Measurements from ENCODE around the gene CYP2A7.
"Not testable (repeated sequence)": the region's sequence is repeated elsewhere in the genome, so short reads cannot be mapped to it uniquely, and the experiment has no call there.

The CYP2A7 gene, protein sequence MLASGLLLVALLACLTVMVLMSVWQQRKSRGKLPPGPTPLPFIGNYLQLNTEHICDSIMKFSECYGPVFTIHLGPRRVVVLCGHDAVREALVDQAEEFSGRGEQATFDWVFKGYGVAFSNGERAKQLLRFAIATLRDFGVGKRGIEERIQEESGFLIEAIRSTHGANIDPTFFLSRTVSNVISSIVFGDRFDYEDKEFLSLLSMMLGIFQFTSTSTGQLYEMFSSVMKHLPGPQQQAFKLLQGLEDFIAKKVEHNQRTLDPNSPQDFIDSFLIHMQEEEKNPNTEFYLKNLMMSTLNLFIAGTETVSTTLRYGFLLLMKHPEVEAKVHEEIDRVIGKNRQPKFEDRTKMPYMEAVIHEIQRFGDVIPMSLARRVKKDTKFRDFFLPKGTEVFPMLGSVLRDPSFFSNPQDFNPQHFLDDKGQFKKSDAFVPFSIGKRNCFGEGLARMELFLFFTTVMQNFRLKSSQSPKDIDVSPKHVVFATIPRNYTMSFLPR
- 0 to 0.07 (median 0) reads per million in 3 experiments for total RNA-seq

DNA sequence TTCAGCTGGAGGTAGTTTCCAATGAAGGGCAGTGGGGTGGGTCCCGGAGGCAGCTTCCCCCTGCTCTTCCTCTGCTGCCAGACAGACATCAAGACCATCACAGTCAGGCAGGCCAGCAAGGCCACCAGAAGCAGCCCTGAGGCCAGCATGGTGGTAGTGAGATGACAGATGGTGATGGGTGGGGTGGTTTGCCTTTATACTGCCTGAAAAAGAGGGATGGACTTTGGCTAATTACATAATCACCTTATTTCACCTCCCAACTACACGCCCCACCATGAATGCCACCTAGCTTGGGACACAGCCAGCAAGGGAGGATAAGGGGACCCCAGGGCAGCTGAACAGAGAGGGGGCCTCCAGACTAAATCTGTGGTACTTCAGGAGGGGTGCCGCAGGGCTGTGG, at the start of gene CYP2A7:
TSS of gene CYP2A7 (minus strand) at position 170 of the 400 bp plus-strand sequence. CDS start at position 149, 21 bp downstream.
- not testable (repeated sequence) for DNase-seq

DNA sequence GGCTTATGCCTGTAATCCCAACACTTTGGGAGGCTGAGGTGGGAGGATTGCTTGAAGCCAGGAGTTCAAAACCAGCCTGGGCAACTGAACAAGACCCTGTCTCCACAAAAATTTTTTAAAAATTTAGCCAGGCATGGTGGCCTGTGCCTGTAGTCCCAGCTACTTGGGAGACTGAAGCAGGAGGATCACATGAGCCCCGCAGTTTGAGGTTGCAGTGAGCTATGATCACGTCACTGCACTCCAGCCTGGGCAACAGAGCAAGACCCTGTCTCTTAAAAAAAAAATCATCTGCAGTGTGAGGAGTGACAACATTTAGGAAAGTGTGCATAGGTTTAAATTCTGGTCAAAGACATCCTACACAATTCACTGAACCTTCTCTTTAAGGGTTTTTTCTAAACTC, 48.8 kb upstream of the CYP2A7 start:
- not testable (repeated sequence) for DNase-seq

DNA sequence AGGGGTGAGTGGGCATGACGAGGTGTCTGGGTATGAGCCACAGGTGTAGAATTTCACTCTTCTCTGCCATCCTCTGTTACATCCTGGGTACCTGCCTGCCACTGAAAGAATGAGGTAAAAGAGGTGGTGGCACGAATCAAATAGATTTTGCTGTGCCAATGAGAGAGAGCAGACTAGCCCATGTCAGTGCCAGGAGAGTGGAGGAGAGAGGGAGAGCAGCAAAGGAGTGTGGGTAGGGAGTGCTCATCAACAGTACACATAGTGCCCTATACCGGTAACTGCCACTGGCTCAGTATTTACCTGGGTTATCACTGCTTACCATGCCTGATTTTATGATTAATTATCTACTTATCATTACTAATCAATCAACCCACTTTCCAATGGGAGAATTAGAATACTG, 47.9 kb upstream of the CYP2A7 start:
- DNase-seq = not testable (repeated sequence)

DNA sequence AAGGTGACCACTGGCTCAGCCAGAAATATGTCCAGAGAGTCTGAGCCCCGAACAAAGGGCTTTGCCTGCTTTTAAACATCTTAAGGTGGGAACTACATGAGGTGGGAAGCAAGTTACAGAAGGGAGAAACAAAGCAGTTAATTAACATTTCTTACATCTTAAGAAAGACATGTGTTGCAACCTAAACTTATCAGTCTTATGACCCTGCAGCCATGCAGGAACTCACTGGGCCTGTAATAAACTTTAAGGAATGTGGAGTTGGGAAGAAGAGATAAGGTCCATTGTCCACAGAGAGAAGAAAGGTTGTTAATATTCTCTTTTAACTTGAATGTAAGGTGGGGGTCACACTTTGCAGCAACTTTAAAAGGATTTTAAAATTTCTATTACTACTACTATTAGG, 46.8 kb upstream of the CYP2A7 start:
- DNase-seq = no peak

DNA sequence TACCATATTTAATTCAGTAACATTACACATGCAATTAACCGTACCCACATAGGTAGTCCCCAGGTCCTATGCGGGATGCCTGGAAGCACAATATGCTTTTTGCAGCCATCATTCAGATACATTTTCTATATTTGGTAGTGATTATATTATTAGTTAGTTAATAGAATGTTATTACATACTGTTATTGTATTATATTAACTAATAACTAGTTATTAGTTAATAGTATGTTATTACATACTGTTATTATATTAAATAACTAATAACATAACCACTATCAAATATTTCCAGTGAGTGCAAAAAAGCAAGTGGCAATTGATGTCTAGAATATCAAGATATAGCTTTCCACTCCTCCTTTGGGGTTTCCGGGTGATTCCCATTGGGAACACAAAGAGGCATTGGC, 45.5 kb upstream of the CYP2A7 start:
- no peak for DNase-seq

DNA sequence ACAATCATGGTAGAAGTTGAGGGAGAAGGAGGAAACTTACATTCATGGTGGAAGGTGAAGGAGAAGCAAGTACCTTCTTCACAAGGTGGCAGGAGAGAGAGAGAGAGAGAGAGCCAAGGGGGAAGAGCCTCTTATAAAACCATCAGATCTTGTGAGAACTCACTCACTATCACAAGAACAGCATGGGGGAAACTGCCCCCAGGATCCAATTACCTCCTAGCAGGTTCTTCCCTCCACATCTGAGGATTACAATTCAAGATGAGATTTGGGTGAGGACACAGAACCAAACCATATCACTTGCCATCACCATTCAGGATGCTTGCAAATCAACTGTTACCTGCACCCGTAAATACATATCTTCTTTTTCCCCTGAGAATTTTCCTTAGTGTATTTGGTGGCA, 44.2 kb upstream of the CYP2A7 start:
- DNase-seq = not testable (repeated sequence)

DNA sequence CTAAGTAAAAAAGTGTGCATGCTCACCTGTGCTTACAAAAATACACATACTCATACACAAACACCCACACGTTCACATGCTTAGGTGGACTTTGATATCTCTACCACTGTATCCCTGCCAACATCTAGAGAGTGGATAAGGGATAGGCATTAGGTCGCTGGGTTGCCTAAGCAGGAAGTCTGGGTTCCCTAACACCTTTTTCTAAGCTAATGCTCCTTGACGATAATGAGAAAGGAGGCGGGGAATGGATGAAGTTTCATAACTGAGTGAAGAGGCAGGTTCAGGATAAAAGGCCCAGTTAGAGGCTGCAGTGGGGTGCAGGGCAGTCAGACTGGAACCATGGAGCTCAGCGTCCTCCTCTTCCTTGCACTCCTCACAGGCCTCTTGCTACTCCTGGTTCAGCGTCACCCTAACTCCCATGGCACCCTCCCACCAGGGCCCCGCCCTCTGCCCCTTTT, 41.9 kb upstream of the CYP2A7 start:
- DNase-seq = no peak

DNA sequence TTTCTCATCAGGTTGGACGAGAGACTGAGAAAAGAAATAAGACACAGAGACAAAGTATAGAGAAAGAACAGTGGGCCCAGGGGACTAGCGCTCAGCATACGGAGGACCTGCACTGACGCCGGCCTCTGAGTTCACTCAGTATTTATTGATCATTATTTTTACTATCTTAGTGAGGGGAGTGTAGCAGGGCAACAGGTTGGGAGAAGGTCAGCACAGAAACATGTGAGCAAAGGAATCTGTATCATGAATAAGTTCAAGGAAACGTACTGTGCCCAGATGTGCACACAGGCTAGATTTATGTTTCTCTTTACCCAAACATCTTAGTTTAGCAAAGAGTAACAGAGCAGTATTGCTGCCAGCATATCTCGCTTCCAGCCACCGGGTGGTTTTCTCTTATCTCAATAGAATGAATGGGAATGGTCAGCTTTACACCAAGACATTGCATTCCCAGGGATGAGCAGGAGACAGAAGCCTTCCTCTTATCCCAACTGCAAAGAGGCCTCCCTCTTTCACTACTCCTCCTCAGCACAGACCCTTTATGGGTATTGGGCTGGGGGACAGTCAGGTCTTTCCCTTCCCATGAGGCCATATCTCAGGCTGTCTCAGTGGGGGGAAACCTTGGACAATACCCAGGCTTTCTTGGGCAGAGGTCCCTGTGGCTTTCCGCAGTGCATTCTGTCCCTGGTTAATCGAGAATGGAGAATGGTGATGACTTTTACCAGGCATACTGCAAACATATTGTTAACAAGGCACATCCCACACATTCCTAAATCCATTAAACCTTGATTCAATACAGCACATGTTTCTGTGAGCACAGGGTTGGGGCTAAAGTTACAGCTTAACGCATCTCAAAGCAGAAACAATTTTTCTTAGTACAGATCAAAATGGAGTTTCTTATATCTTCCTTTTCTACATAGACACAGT, 40.5 kb upstream of the CYP2A7 start:
- not testable (repeated sequence) for DNase-seq

DNA sequence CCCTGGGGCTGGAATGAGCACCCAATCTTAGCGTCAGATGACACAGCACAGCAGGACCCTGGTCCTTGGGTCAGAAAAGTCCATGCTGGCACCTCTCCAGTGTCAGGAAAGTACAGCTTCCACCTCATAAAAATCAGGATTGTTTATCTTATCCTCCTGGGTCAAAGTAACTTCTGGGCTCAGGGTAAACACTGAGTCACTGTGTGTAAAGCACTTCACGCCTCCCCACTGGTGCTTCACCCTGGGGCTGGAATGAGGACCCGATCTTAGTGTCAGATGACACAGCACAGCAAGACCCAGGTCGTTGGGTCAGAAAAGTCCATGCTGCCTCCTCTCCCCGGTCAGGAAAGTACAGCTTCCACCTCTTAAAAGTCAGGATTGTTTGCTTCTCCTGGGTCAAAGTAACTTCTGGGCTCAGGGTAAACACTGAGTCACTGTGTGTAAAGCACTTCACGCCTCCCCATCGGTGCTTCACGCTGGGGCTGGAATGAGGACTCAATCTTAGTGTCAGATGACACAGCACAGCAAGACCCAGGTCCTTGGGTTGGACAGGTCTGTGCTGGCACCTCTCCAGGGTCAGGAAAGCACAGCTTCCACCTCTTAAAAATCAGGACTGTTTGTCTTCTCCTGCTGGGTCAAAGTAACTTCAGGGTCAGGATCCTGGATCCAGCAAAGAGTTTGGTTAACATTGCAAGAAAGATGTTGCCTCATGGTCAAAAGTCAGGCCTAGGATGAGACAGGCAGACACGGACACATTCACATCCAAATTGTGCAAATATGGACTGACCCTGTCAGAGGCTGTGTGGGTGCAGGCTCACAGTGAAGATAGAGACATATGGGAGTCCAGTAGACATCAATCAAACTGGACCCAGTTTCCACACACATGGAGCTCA, 39.2 kb upstream of the CYP2A7 start:
- DNase-seq = no peak

DNA sequence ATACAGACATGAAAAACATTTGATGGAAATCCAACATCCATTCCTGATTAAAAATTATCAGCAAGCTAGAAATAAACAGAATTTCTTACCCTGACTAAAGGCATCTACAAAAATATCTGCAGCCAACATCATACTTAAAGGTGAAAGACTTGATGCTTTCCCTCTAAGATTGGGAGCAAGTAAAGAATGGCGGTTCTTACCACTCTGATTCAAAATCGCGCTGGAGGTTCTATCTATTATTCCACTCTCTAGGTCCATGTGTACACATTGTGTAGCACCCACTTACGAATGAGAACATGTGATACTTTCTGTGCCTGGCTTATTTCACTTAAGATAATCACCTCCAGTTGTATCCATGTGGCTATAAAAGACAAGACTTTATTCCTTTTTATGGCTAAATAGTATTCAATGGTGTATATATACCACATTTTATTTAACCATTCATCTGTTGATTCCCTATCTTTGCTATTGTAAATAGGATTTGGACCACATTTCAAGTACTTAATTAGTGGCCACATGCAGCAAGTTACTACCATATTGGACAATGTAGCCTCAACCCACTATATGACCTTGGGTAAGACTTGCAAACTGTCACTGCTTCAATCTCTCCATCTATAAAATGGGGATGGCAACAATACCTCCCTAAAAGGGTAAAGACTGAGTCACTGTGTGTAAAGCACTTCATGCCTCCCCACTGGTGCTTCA, 38.4 kb upstream of the CYP2A7 start:
- DNase-seq = no peak

DNA sequence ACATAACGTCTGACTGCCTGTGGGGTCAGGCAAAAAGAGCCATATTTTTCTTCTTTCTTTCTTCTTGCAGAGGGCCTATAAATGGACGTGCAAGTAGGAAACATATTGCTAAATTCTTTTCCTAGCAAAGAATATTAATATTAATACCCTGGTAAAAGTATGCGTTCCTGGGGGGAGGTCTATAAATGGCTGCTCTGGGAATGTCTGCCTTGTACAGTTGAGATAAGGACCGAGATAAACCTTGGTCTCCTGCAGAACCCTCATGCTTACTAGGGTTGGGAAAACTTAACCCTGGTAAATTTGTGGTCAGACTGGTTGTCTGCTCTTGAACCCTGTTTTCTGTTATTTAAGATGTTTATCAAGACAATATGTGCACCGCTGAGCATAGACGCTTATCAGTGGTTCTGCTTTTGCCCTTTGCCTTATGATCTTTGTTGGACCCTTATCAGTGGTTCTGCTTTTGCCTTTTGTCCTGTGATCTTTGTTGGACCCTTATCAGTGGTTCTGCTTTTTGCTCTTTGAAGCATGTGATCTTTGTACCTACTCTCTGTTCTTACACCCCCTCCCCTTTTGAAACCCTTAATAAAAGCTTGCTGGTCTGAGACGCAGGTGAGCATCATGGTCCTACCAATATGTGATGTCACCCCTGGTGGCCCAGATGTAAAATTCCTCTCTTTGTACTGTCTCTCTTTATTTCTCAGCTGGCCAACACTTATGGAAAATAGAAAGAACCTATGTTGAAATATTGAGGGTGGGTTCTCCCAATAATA, 37.7 kb upstream of the CYP2A7 start:
- DNase-seq = not testable (repeated sequence)

DNA sequence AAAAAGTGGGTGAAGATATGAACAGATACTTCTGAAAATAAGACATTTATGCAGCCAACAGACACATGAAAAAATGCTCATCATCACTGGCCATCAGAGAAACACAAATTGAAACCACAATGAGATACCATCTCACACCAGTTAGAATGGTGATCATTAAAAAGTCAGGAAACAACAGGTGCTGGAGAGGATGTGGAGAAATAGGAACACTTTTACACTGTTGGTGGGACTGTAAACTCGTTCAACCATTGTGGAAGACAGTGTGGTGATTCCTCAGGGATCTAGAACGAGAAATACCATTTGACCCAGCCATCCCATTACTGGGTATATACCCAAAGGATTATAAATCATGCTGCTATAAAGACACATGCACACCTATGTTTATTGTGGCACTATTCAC, 36.3 kb upstream of the CYP2A7 start:
- not testable (repeated sequence) for DNase-seq

DNA sequence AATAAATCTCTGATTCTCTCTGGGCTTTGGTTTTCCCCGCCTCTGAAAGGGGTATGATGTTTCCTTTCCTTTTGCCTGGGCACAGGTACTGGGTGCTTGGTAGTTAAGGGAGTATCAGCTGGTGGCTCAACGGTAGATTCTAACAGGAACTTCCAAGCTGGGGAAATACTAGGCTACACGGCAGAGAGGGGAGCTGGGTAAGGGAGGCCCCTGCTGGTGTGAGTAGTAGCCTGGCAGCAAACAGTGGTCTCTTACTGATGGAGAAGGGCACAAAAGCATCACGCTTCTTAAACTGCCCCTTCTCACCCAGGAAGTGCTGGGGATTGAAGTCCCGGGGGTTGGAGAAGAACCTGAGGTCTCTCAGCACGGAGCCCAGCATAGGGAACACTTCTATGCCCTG, 26.9 kb upstream of the CYP2A7 start:
- DNase-seq = peak; percentile 28

DNA sequence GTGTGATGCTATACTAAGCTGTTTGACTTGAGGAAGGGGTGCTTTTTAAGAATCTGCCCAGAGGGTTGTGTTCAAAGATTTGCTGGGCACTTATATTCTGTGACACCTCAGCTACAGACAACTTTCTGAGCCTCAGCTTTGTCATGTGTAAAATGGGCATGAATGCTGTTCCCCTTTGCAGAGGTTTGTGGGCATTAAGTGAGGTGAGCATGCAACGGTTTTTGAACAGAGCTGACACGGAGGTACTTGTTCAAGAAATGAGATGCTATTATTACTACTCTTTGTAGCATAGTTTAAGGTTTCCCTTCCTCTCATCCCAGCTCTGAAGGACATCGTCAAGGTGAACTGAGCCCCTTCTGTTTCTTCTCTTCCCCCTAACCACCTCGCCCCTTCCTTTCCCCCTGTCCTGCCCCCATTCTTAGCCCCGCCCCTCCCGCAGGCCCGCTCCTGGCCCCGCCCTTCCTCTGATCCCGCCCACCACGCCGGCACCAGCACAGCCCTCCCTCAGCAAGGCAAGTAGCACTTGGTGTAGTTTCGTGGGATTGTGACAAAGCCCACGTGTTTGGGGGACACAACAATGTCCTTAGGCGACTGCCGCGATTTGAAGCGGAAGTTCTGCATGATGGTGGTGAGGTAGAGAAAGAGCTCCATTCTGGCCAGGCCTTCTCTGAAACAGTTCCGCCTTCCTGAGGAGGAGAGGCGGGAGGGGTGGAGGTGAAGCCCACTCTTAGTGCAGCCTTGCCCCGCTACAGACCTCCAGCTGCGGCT, 26.1 kb upstream of the CYP2A7 start:
- DNase-seq = peak; percentile 23

DNA sequence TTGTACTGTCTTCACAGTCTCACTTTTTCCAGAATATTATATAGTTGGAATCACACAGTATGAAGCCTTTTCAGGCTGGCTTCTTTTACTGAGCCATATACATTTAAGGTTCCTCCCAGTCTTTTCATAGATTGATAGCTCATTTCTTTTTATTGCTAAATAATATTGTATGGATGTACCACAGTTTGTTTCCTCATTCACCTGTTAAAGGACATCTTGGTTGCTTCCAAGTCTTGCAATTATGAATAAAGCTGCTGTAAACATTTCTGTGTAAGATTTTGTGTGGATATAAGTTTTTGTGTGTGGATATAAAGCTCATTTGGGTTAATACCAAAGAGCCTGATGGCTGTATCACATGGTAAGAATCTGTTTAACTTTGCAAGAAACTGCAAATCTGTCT, 24.5 kb upstream of the CYP2A7 start:
- no peak for DNase-seq

DNA sequence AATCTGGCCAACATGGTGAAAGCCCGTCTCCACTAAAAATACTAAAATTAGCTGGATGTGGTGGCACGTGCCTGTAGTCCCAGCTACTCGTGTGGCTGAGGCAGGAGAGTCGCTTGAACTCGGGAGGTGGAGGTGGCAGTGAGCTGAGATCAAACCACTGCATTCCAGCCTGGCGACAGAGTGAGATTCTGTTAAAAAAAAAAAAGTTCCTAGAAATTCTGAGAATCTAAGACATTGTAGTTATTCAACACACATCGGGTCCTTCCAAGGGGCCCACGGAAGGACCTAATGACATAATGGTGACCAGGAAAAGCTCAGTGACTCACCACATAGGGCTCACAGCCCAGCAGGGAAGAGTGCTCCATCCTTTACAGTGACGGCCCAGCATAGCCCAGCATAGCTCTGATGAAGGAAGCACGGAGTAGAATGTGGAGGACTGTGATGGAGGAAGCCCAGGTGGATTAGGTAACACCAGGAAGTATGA, 22.7 kb upstream of the CYP2A7 start:
- not testable (repeated sequence) for DNase-seq

DNA sequence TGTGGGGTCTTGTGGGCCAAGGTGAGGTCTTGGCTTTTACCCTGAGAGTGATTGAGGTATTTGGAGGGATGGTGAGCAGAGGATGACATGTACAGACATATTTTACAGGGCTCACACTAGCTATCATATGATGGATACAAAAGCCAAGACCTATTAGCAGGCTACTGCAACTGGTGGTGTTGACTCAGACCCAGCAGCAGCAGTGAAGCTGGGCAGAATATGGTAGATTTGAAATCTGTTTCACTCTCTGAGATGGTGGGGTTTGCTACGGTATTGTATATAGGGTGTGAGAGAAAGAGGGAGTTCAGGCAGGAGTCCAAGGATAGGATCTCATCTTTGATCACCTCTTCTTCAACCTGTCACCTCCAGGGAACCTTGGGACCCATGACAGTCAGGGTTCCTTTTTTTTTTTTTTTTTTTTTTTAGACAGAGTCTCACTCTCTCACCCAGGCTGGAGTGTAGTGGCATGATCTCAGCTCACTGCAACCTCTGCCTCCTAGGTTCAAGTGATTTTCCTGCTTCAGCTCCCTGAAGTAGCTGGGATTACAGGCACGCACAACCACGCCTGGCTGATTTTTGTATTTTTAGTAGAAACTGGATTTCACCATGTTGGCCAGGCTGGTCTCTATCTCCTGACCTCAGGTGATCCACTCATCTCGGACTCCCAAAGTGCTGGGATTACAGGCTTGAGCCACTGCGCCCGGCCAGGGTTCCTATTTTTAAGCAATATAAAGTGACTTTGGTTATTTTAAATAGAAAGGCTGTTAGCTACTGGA, 20.1 kb upstream of the CYP2A7 start:
- DNase-seq = not testable (repeated sequence)

DNA sequence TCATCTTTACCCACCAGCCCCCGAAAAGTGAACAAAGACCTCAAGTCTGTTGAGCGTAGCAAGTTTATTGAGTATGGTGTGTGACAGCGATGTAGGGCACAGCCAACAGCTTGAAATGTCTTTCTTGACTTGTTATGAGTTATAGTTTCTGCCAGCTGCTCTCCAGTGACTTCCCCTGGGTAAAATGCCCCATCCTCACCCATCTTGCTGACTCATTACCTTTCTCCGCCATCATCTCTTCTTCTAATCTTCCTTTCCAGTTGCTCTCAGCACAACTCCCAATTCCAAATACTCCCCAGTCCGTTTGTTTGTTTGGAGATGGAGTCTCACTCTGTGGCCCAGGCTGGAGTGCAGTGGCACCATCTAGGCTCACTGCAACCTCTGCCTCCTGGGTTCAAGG, 18.5 kb upstream of the CYP2A7 start:
- not testable (repeated sequence) for DNase-seq

DNA sequence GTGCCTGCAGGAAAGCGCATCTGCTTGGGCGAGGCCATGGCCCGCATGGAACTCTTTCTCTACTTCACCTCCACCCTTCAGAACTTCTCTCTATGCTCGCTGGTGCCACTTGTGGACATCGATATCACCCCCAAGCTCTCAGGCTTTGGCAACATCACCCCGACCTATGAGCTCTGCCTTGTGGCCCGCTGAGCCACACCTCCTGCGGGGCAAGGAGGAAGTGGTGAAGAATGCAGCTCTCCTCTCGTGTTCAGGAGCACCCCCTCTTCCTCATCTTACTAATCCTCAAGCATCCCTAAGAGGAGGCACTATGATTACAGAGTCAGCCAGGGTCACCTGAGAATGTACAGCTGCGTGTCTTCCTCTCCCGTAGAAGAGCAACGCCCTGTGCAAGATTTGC, 17.9 kb upstream of the CYP2A7 start:
- DNase-seq = not testable (repeated sequence)
